Measurements from ENCODE around the gene POU6F2.

- TF ChIP-seq EP300 (IDR thresholded peaks at IDR 0.05) (no peak), CTCF (IDR thresholded peaks at IDR 0.05) (no peak)
Observed at GRCh38 chr7:39152701-39153100, 175.0 kb downstream of the POU6F2 start.
